GM21825 (cell line): ENCODE data around the gene HMX3.

Experiments used
- ATAC-seq: cut with Tn5 transposase; IDR thresholded peaks from one replicate; pipeline ENCODE4 v1.9.1; 2021; ENCODE audit warnings: mild to moderate bottlenecking, moderate library complexity; ENCODE audit not compliant: unreplicated experiment

The HMX3 gene

GRCh38 chr10:123146894-123147634 is 11.3 kb downstream of the HMX3 start:
- ATAC-seq: no peak

- ATAC-seq: no peak
These were observed 12.1 kb downstream of the HMX3 start, which contains the start of gene HMX2 for GRCh38 chr10:123147635-123148413. Gene HMX2, plus strand, starts transcription at chr10:123148136. Its CDS starts 243 bp downstream, at chr10:123148379.

GRCh38 chr10:123148414-123149161 is 12.8 kb downstream of the HMX3 start:
- no peak for ATAC-seq

DNA sequence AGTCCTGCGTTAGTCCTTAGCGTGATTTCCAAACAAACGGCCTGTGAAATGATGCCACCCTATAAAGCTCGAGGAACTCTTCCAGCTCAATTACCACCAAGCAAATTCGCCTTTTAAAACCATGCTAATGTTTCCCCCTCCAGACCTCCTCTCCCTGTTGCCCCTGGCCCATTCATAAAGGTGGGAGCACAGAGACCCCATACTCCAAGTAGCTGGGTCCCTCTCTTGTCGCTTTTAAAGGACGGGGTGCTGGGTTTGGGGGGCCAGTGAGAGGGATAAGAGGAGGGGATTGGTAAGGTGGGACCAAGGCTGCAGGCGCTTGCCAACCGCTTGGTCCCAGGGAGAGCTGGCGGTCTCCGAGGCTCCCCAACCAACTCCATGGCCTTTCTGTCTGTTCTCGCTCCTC is 13.4 kb downstream of the HMX3 start:
- ATAC-seq: no peak

DNA sequence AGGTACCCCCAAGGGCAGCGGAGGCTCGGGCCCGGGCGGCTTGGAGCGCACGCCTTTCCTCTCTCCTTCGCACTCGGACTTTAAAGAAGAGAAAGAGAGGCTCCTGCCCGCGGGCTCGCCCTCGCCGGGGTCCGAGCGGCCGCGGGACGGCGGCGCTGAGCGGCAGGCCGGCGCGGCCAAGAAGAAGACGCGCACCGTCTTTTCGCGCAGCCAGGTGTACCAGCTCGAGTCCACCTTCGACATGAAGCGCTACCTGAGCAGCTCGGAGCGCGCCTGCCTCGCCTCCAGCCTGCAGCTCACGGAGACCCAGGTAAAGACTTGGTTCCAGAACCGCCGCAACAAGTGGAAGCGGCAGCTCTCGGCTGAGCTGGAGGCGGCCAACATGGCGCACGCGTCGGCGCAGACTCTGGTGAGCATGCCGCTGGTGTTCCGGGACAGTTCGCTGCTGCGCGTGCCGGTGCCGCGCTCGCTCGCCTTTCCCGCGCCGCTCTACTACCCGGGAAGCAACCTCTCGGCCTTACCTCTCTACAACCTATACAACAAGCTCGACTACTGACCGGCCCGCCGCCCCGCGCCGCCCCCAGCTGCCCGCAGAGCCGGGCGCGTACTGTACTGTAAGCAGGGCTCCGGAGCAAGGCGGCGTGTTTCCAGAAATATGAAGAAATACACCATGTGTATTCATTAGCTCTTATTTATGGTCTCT is 13.9 kb downstream of the HMX3 start:
- no peak for ATAC-seq

DNA sequence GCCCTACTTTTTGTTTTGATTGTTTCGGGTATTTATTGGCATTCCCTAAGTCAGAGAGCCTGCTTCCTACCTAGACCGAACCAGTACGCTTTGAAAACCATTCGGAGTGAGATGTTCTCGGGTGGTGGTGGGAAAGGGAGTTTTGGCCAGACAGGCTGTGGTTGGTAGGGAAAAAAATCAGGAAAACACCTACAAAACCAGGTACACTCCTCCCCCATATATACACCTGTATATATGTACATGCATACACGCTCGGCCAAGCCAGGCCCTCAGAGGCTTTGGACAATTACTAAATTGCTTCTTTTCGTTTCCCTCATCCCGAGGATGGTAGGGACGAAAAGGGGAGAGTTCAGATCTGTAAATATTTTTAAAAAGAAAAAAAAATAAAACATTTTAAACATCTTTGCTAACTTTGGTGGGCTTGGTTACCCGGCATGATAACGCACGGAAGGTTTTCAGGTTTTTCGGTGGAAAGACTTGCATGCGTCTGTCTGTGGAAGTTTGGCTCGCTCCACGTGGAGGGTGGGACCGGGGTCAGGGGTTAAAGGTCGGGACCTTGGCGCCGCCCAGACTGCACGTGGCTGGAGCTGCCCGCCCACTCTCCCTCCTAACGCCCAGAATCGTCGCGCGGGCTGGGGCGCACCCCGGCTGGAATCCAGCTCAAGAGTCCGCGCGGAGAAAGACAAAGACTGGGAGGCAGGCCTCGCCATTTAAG is 14.7 kb downstream of the HMX3 start:
- ATAC-seq: no peak

DNA sequence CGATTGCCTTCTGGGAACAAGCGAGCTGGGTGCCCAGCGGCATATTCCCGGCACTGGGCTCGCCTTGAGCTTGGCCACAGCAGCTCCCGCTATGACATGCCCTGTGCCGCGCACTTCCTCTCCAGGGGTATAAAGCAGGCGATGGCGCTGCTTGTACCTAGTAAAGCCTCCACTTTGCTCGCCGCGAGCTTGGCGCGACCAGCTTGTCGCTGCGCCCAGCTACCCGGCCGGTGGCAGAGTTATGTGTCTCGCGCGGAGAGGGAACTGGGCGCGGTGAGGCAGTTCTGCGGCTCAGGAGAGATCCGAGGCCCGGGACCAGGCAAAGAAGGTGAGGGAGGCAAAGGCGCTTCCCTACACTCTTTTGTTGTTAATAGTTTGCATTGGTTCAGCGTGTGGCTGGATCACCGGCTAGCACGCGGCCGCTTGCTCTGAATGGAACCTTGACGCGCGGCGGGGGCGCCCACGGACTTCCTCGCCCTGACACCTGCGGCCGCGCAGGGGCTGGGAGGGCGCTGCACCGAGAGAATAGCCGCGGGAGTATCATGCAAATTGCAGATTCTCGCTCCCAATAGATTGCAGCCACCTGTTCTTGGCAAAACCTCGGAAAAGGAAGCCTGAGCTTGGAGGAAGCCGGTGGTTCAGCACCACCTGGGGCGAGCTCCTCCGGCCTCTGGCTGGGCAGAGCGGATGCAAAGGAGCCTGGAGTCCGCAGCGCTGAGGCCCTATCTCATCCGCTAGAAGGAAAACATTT is 15.4 kb downstream of the HMX3 start:
- no peak for ATAC-seq

GRCh38 chr10:123151737-123152135 is 16.0 kb downstream of the HMX3 start:
- no peak for ATAC-seq

DNA sequence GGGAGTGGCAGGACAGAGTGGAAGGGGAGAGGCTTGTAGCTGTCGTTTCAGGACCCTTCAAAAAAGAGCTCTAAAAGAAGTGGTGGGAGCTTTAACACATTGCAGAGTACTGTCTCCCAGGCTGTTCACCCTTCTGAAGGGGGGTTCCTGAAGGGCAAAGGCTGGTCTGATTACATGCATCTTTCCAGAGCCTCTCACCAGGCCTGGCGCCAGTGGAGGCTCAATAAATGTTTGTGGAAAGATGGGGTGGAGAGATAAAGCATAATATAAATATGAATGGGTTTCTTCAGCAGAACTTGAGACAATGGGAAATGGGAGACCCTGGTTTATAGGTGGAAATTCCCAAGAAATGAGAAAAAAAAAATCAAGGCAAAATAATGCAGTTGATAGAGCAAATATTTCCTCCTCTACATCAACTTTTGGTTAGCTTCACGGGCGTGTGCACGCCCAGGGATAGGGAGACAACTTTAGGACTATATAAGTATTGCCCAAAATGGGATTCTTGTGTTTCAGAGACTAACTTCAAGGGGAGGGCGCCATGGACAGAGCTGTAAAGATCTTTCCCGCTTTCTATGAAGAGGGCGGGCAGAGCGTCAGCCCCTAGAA is 17.8 kb downstream of the HMX3 start:
- ATAC-seq: no peak

DNA sequence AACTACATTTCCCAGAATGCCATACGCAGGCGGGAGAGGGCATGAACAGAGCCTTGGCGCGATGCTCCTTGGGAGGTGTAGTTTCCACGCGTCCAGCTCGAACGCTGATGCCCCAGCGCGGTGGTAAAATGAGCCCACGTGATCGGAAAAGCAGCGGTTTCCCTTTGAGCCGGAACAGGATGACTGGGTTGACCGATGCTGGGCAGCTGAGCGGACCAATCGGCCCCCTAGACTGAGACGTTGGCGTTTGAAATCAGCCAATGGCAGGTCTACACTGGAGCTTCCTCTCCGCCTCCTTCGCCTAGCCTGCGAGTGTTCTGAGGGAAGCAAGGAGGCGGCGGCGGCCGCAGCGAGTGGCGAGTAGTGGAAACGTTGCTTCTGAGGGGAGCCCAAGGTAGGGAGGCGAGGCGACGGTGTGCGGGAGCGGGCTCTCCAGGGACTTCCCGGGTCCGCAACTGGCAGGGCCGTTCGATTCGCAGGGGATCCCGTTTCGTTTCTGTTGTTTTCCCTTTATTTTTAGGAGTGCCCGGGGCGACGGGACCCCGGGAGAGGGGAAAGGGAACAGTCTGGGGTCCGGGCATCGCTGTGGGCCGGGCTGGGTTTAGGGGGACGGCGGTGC is 18.4 kb downstream of the HMX3 start, which contains the start of gene BUB3:
Gene BUB3, plus strand, starts transcription at position 311 of the 619 bp plus-strand sequence. CDS start 516 bp downstream, outside the sequence.
- peak; percentile 91 for ATAC-seq

- peak; percentile 47 for ATAC-seq
These were observed 19.1 kb downstream of the HMX3 start for GRCh38 chr10:123154711-123155505.

GRCh38 chr10:123156078-123156477 is 20.3 kb downstream of the HMX3 start:
- no peak for ATAC-seq

- no peak for ATAC-seq
These were observed 21.4 kb downstream of the HMX3 start for GRCh38 chr10:123157210-123157609.

GRCh38 chr10:123158682-123159081 is 22.9 kb downstream of the HMX3 start:
- no peak for ATAC-seq

DNA sequence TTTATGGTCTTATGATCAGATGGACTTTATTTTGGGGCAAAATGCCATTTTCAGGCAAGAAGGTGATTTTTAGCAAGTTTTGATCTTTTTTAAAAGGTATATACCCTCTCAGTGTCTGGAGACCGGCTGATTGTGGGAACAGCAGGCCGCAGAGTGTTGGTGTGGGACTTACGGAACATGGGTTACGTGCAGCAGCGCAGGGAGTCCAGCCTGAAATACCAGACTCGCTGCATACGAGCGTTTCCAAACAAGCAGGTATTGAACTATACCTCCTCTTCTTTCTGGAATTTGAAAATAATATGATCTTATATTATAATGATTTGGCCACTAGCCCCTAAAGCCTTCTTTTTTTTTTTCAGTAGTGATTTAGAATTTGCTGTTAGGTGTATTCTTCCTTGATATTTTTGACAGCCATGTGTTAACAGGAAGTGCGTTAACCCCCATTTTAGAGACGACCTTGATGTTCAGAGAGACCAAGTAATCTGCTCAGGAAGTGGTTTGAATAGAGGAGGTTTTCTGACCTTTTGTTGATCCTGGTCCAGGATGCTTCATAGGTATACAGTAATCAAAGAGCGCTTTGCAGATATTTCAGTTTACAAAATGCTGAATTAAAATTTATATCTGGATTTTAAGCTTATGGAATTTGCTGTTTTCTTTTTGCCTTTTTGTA is 24.7 kb downstream of the HMX3 start:
- no peak for ATAC-seq

- no peak for ATAC-seq
These were observed 28.5 kb downstream of the HMX3 start for GRCh38 chr10:123164319-123164718.

GRCh38 chr10:123165445-123166072 is 29.8 kb downstream of the HMX3 start:
- no peak for ATAC-seq
